Epithelial cell of proximal tubule (primary cell): ENCODE results near the gene BRD8. TPM values are rescaled to one million over a fixed set of nuclear protein-coding genes. Genes with fewer than 3 reads are reported as not detected.

ENCODE experiments used
- DNase-seq: peaks from one replicate; pipeline ENCODE4 v3.0.0-alpha.2; 2011; ENCODE audit warnings: low read depth
- H3K4me3 ChIP-seq: 2 replicates; pipeline ENCODE4 v1.5.1; 2011; ENCODE audit warnings: low read depth, mild to moderate bottlenecking, low read length
- total RNA-seq: library from RNA; depleted of rRNA; stranded (reverse); fragments of >200 nt; gene quantifications from 2 replicates; pipeline ENCODE4 v1.2.3, GENCODE V29; 2015
- TF ChIP-seq, protein P1 (sequence below): conservative IDR thresholded peaks from 2 replicates; pipeline ENCODE4 v1.5.1; 2012; ENCODE audit warnings: low read depth, mild to moderate bottlenecking, low read length

Gene BRD8
- total RNA-seq: 27.9 and 38.2 TPM in 2 replicates

- TF ChIP-seq, protein P1, sequence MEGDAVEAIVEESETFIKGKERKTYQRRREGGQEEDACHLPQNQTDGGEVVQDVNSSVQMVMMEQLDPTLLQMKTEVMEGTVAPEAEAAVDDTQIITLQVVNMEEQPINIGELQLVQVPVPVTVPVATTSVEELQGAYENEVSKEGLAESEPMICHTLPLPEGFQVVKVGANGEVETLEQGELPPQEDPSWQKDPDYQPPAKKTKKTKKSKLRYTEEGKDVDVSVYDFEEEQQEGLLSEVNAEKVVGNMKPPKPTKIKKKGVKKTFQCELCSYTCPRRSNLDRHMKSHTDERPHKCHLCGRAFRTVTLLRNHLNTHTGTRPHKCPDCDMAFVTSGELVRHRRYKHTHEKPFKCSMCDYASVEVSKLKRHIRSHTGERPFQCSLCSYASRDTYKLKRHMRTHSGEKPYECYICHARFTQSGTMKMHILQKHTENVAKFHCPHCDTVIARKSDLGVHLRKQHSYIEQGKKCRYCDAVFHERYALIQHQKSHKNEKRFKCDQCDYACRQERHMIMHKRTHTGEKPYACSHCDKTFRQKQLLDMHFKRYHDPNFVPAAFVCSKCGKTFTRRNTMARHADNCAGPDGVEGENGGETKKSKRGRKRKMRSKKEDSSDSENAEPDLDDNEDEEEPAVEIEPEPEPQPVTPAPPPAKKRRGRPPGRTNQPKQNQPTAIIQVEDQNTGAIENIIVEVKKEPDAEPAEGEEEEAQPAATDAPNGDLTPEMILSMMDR: no peak
- DNase-seq: peak; percentile 89
- peak within 1 kb of the TSS; percentile 87 for H3K4me3 ChIP-seq
Measured at GRCh38 chr5:138178516-138179276, at the start of gene BRD8, which contains the start of gene KIF20A. BRD8 (minus strand) TSS chr5:138178630; CDS start chr5:138178614, 16 bp downstream. KIF20A (plus strand) TSS chr5:138179112; CDS start chr5:138179681, 569 bp downstream.

GRCh38 chr5:138226910-138227309 is 48.5 kb upstream of the BRD8 start:
- TF ChIP-seq, protein P1: no peak
- no peak overlapping the region for H3K4me3 ChIP-seq
- no peak for DNase-seq

DNA sequence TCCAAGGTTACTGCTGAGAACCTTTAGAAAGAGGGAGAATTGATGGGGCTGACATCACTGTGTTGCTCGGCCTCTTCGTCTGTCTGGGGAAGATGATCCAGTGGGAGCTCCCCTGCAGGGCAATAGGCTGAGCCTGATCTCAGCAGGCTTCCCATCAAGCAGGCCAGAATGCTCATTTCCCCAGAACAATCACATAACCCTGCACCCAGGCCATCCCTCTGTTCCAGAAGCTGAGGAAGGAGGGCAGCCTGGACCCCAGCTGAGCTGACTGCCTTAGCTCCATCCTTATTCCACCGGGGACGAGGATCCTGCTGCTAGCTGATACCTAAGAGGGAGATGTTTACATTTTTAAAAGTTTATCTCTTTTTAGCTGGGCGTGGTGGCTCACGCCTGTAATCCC is 46.3 kb upstream of the BRD8 start:
- no peak overlapping the region for H3K4me3 ChIP-seq
- TF ChIP-seq, protein P1: no peak
- no peak for DNase-seq

DNA sequence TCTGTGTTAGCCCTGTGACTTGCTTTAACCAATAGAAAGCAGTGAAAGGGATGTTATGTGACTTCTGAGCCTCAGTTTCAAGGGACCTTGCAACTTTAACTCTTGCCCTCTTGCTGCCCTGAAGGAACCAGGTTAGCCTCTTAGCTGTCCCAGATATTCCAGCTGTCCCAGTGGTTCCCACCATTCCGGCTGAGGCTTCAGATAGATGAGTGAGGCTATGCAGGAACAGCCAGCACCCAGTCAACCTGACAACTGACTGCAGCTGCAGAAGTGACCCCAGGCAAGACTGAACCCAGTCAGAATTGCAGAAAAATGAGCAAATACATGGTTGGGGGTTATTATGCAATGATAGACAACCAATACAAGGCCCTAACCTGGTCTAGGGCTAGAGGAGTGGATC is 45.1 kb upstream of the BRD8 start:
- no peak overlapping the region for H3K4me3 ChIP-seq
- DNase-seq: no peak
- TF ChIP-seq, protein P1: no peak

DNA sequence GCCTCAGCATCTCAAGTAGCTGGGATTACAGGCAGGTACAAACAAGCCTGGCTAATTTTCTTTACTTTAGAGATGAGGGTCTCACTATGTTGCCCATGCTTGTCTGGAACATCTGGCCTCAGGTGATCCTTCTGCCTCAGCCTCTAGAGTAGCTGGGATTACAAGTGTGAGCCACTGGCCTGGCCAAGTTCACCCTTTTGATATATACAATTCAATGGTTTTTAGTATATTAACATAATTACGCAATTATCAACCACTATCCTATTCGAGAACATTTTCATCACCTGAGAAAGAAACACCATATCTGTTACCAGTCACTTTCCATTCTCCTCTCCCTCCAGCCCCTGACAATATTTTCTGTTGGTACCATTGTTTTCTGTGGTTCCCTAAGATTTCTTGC is 38.4 kb upstream of the BRD8 start:
- TF ChIP-seq, protein P1: no peak
- DNase-seq: no peak
- no peak overlapping the region for H3K4me3 ChIP-seq

DNA sequence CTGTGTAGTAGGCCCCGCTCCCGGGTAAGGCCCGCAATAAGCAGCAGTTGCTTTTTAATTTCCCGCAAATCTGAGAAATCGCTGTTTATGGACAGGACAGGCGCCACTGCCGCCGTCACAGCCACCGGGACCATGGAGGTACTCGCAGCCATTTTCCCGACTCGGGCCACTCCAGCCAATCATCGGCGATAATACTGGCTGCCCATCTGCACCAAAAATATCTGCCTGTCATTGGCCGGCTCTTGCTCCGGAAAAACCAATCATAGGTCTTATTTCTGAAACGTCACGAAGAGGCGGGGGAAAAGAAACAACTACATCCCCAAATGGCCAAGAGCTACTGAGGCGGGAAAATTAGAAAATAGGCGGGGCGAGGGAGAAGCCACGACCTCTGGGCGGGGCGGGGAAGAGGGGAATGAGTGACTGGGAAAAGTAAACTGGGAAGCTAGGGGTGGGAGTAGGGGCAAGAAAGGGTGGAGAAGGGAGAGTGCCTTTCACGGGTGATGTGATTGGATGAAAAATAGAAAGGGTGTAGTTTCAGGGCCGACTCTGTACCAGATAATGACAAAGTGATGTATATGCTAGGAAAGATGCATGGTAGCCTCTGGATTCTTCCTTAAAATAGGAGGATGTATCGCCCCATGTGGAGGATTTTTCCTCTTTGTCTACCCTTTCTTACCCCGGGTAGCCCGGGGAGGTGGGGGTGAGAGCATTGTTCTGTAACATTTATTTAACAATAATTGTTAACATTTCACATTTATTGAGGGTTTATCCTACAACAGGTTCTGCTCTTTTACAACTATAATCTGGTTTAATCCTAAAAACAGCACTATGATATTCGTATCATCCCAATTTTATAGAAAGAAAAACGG is 35.0 kb upstream of the BRD8 start, which contains the start of gene CDC23:
Gene CDC23 (minus strand): TSS at position 163 of the 869 bp plus-strand sequence. CDS start 11 bp downstream, at position 152.
- DNase-seq: peak; percentile 91
- H3K4me3 ChIP-seq: peak within 1 kb of the TSS; percentile 95
- TF ChIP-seq, protein P1: no peak
